ENCODE data around the gene KRTAP26-1.

GRCh38 chr21:30336596-30336995 is 16.5 kb upstream of the KRTAP26-1 start:
- no peak for TF ChIP-seq CTCF (conservative IDR thresholded peaks at IDR 0.05; ENCODE audit: low read length)
- no peak for TF ChIP-seq EZH2phosphoT487 (IDR thresholded peaks at IDR 0.05; ENCODE audit: borderline replicate concordance)
